Activated T-cell treated with anti-CD3 and anti-CD28 coated beads, Interleukin-2, amount 50 U/mL, for 24 hours (primary cell): Measurements from ENCODE around the gene SNAPC4.

Experiments used
- DNase-seq: peaks from one replicate; pipeline ENCODE4 v3.0.0-alpha.2; 2020
- H3K27ac Mint-ChIP-seq: 2 replicates; pipeline ENCODE4 v1.8.0; 2020; ENCODE audit warnings: mild to moderate bottlenecking, mixed read lengths
- H3K27me3 Mint-ChIP-seq: 2 replicates; pipeline ENCODE4 v1.8.0; 2020; ENCODE audit warnings: mixed read lengths
- H3K36me3 Mint-ChIP-seq: 2 replicates; pipeline ENCODE4 v1.8.0; 2020; ENCODE audit warnings: low read depth, mixed read lengths
- H3K4me1 Mint-ChIP-seq: 2 replicates; pipeline ENCODE4 v1.8.0; 2020; ENCODE audit warnings: low read depth, mixed read lengths
- H3K4me3 Mint-ChIP-seq: 2 replicates; pipeline ENCODE4 v1.8.0; 2020; ENCODE audit warnings: mild to moderate bottlenecking, moderate library complexity, mixed read lengths
- H3K9me3 Mint-ChIP-seq: 2 replicates; pipeline ENCODE4 v1.8.0; 2020; ENCODE audit warnings: mixed read lengths

The SNAPC4 gene

DNA sequence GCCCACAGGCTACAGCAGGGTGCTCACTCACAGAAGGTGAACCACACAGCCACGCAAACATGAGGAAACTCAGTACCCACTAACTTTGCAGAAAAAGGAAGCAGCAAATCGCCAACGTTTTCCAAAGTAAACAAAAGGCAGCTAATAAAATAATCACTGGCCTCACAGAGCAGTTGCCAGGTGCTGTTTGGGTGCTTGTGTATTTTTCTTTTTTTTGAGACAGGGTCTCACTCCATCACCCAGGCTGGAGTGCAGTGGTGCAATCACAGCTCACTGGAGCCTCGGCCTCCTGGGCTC lies 3.8 kb downstream of the SNAPC4 start:
- Mint-ChIP-seq H3K4me3 (no peak overlapping the region), H3K9me3 (no peaks in the 10 kb centered on the region), H3K27me3 (no peaks in the 10 kb centered on the region), H3K27ac (no peak overlapping the region), H3K36me3 (peaks cover 85% of the 10 kb centered on the region), H3K4me1 (peaks cover 28% of the 10 kb centered on the region)
- no peak for DNase-seq

DNA sequence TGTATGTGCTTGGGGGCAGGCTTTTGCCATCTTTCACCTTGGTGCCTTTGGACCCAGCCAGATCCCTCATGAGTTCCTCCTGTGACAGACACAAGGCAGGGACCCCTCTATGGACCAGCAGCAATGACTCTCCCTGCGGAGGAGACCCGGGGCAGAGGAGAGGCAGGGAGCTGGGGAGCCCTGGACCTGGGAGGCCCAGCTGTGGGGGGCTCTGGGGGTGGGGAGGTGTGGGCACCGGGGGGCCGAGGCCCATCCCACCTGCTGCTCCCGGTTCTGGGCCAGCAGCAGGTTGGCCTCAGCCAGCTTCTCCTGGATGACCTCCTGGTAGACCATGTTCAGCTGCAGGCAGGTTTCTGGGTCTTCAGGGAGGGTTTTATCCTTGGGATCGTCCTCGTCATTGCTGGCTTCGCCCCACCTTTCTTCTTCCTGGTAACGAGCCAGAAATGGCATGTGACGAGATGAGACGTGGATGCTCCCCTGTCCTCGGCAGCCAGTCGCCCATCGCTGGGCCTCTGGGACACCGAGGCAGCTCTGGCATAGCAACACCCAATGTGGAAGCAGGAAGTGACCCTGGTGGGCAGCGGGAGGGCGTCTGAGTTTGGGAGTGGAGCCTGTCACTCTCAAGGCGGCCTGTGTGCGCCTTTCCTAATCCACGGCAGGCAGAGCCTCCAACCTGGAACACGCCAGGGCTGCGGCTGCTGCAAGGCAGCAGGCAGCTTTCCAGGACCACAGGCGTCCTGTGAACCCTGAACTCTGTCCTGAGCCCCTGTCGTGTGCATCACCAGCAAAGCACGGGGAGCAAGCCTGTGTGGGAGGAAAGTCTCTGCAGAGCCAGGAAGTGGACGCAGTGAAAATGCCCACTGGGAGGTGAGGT lies 4.4 kb downstream of the SNAPC4 start:
- Mint-ChIP-seq H3K36me3 (peaks cover 85% of the 10 kb centered on the region), H3K4me1 (peaks cover 23% of the 10 kb centered on the region), H3K9me3 (no peaks in the 10 kb centered on the region), H3K4me3 (no peak overlapping the region), H3K27ac (no peak overlapping the region), H3K27me3 (no peaks in the 10 kb centered on the region)
- no peak for DNase-seq

GRCh38 chr9:136395020-136395340 lies 5.0 kb downstream of the SNAPC4 start:
- DNase-seq, result no peak
- Mint-ChIP-seq H3K36me3 (peaks cover 88% of the 10 kb centered on the region), H3K27ac (no peak overlapping the region)

DNA sequence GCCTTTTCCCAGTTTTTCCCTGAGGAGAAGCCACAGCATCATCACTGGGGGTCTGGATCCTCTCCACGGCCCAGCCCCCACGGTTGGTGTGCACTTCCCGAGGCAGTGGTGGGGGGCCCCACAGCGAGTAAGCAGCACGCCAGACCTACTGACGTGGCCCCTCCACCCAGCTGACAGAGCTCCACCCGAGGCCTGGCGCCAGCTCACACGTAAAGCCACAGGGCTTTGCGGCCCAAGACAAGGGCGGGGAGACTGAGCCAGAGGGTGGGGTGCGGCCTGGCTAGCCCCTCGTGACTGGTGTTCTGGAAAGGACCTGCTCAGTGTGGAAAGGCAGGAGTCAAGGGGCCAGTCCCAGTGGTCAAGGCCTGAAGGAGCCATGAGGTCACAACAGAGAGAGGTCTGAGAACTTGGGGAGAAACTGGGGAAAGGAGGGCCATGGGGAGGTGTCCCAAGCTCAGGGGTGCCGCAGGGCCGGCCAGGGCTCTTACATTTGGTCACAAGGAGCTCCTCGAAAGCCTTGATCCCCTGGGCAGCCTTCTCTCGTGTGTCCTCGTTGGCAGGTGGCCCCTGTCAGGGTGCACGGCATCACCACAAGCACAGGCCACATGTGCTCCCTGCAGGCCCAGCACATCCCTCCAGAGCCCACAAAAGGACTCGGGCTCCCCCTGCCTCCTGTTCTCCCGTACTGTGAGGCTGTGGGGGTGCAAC lies 5.5 kb downstream of the SNAPC4 start:
- Mint-ChIP-seq H3K27me3 (no peaks in the 10 kb centered on the region), H3K4me1 (peaks cover 18% of the 10 kb centered on the region), H3K9me3 (no peaks in the 10 kb centered on the region), H3K36me3 (peaks cover 93% of the 10 kb centered on the region), H3K4me3 (no peak overlapping the region), H3K27ac (no peak overlapping the region)
- no peak for DNase-seq

More at GRCh38 chr9:136395020-136395340, 5.0 kb downstream of the SNAPC4 start:
- Mint-ChIP-seq H3K4me3 (no peak overlapping the region), H3K9me3 (no peaks in the 10 kb centered on the region), H3K27me3 (no peaks in the 10 kb centered on the region), H3K4me1 (peaks cover 18% of the 10 kb centered on the region)

DNA sequence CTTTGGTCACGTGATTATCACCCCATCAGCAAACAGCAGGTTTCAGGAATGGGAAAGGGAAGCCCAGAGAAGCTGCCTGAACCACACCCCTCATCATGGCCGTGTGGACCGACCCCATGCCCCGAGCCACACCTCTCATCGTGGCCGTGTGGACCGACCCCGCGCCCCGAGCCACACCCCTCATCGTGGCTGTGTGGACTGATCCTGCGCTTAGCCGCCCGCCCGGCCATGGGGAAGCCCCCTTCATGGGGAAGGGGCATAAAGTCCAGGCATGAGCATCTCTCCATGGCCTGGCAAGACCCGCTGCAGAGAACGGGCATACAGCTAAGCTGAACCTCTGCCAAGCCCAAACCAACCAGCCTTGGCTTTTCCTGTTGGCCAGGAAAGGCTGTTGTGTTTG lies 6.4 kb downstream of the SNAPC4 start:
- Mint-ChIP-seq H3K27me3 (no peaks in the 10 kb centered on the region), H3K4me3 (no peak overlapping the region), H3K36me3 (peaks cover 93% of the 10 kb centered on the region), H3K4me1 (peaks cover 10% of the 10 kb centered on the region), H3K27ac (no peak overlapping the region), H3K9me3 (no peaks in the 10 kb centered on the region)
- no peak for DNase-seq

GRCh38 chr9:136392538-136393449 lies 7.2 kb downstream of the SNAPC4 start:
- no peak overlapping the region for H3K27ac Mint-ChIP-seq
- H3K9me3 Mint-ChIP-seq, result no peaks in the 10 kb centered on the region
- DNase-seq, result no peak
- H3K4me3 Mint-ChIP-seq, result no peak overlapping the region
- peaks cover 4% of the 10 kb centered on the region for H3K4me1 Mint-ChIP-seq
- H3K36me3 Mint-ChIP-seq, result peaks cover 93% of the 10 kb centered on the region
- H3K27me3 Mint-ChIP-seq, result no peaks in the 10 kb centered on the region

DNA sequence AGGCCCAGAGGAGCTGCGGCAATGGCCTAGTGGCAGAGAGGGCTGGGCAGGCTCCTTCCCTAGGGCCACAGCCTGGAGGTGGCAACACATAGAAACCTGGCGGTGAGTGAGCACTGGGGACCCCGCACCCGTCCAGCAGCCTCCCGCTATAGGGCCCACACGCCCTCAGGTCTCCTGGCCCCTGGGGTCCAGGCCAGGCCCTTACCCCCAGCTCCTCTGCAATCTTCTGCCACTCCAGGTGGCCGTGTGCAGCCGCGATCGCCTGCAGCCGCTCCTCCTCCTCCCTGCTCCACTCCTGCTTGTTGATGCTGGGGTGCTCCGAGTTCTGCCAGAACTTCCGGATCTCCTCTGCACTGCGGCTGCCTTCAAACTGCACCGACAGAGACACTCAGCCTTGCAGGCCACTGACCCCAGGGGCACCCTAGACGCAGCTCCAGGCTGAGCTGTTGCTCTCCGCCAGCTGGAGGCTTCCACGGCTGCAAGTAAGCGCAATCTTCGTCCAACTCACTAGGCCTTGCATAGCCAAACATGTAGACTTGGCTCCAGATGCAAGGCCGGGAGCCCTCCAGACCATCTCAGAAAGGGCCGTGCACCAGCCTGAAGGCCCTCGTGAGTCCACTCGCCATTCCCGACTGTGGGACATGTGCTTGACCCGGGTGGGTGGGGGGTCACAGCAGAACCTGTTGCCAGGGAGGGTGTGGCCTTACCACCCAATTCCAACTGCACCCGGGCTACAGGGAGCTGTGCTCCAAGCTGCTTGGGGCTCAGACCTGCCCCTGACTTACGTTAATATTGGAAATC lies 8.0 kb downstream of the SNAPC4 start:
- no peak for DNase-seq
- Mint-ChIP-seq H3K27me3 (no peaks in the 10 kb centered on the region), H3K9me3 (no peaks in the 10 kb centered on the region), H3K4me1 (peaks cover 5% of the 10 kb centered on the region), H3K4me3 (no peak overlapping the region), H3K36me3 (peaks cover 95% of the 10 kb centered on the region), H3K27ac (no peak overlapping the region)

- Mint-ChIP-seq H3K9me3 (no peaks in the 10 kb centered on the region), H3K4me3 (no peak overlapping the region), H3K27me3 (no peaks in the 10 kb centered on the region), H3K36me3 (peaks cover 95% of the 10 kb centered on the region), H3K27ac (no peak overlapping the region), H3K4me1 (peaks cover 27% of the 10 kb centered on the region)
- DNase-seq, result no peak
Measured at GRCh38 chr9:136389396-136389795, 10.6 kb downstream of the SNAPC4 start.

- Mint-ChIP-seq H3K9me3 (no peaks in the 10 kb centered on the region), H3K27me3 (no peaks in the 10 kb centered on the region), H3K4me3 (no peak overlapping the region), H3K4me1 (peaks cover 30% of the 10 kb centered on the region), H3K27ac (no peak overlapping the region), H3K36me3 (peaks cover 92% of the 10 kb centered on the region)
- DNase-seq, result no peak
Measured at GRCh38 chr9:136387217-136387616, 12.8 kb downstream of the SNAPC4 start.

DNA sequence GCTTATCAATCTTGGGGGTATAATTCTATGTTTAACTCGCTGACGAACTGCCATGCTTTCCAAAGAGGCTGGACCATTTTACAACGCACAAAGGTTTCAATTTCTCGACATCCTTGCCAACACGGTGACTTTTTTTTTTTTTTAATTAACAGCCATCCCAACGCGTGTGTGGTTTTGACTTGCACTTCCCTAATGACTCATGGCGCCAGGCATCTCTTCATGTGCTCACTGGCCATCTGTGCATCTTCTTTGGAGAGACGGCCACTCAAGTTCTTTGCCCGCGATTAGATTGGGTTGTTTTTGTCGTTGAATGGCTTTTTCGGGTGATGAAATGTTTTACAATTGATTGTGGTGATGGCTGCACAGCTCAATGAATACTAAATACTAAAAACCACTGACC lies 14.0 kb downstream of the SNAPC4 start:
- Mint-ChIP-seq H3K9me3 (no peaks in the 10 kb centered on the region), H3K36me3 (peaks cover 90% of the 10 kb centered on the region)

DNA sequence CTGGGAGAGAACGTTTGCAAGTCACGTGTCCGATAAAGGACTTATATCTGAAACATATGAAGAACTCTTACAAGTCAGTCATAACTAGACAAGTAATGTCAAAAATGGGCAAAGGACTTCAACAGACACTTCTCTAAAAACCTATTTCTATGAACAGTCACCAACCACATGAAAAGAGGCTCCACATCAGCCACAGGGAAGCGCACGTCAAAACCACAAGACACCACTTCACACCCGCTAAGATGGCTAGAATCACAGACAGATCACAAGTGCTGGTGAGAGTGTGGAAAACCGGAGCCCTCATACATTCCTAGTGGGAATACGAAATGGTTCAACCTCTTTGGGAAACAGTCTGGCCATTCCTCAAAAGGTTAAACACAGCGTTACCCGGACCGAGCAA lies 15.0 kb downstream of the SNAPC4 start:
- Mint-ChIP-seq H3K4me1 (peaks cover 30% of the 10 kb centered on the region), H3K36me3 (peaks cover 88% of the 10 kb centered on the region), H3K27me3 (no peaks in the 10 kb centered on the region), H3K9me3 (no peaks in the 10 kb centered on the region), H3K4me3 (no peak overlapping the region), H3K27ac (peak overlapping the region; percentile 39)
- DNase-seq, result no peak

More for the DNA sequence above, 14.0 kb downstream of the SNAPC4 start:
- peaks cover 30% of the 10 kb centered on the region for H3K4me1 Mint-ChIP-seq
- H3K27ac Mint-ChIP-seq, result peak overlapping the region; percentile 42
- H3K27me3 Mint-ChIP-seq, result no peaks in the 10 kb centered on the region
- H3K4me3 Mint-ChIP-seq, result peak overlapping the region; percentile 3
- no peak for DNase-seq

DNA sequence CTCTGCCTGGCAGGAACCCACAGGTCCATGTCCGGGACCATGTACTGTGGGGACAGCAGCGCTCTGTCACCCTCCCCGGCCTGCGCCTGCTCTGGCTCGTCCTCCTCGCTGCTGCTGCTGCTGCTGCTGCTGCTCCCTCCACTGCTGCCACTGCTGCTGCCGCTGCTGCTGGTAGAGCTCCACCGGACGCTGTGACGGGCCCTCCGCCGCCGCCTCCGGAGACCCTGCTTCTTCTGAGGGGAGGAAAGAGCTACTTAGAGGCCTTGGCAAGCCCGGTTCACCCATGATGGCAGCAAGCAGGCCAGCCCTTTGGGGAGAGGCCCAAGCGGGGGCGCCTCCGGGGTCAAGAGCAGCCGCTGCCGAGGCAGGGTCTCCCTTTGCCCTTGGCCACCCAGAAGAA lies 16.5 kb downstream of the SNAPC4 start:
- no peak for DNase-seq
- Mint-ChIP-seq H3K9me3 (no peaks in the 10 kb centered on the region), H3K27me3 (no peaks in the 10 kb centered on the region), H3K4me1 (peaks cover 30% of the 10 kb centered on the region), H3K4me3 (no peak overlapping the region), H3K27ac (no peak overlapping the region), H3K36me3 (peaks cover 88% of the 10 kb centered on the region)

DNA sequence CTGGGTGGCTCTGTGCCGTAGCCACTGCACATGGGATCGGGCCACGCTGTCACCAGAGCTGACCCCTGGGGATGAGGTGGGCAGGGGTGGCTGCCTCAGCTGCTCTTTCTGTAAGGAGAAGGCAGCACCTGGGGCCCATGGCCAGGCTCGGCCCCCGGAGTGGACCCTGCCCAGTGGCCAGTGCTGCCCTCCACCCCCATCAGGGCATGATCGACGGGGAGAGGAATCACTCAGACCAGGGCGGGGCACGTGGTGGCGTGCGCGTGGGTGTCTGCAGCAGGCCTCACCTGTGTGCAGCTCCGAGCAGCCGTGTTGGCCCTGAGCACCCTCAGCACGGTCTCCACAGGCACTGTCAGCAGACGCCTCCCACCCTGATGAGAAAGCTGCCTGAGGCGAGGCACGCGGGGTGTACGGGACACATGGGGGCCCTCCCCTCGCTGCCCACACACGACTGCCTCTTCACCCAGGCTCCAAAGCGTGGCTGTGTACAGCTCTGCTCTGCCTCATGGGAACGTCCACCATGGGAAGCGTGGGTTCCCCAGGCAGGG lies 17.9 kb downstream of the SNAPC4 start:
- H3K9me3 Mint-ChIP-seq, result no peaks in the 10 kb centered on the region
- peaks cover 25% of the 10 kb centered on the region for H3K4me1 Mint-ChIP-seq
- H3K27ac Mint-ChIP-seq, result no peak overlapping the region
- H3K4me3 Mint-ChIP-seq, result no peak overlapping the region
- H3K36me3 Mint-ChIP-seq, result peaks cover 79% of the 10 kb centered on the region
- no peak for DNase-seq
- no peaks in the 10 kb centered on the region for H3K27me3 Mint-ChIP-seq

GRCh38 chr9:136381311-136381710 lies 18.7 kb downstream of the SNAPC4 start:
- no peaks in the 10 kb centered on the region for H3K9me3 Mint-ChIP-seq
- DNase-seq, result no peak
- no peaks in the 10 kb centered on the region for H3K27me3 Mint-ChIP-seq
- peaks cover 22% of the 10 kb centered on the region for H3K4me1 Mint-ChIP-seq
- peaks cover 81% of the 10 kb centered on the region for H3K36me3 Mint-ChIP-seq
- no peak overlapping the region for H3K4me3 Mint-ChIP-seq
- H3K27ac Mint-ChIP-seq, result no peak overlapping the region
